Thyroid gland (tissue), 4 donors: Measurements from ENCODE around the gene NUP42. TPM values are rescaled to one million over a fixed set of nuclear protein-coding genes. Genes with fewer than 3 reads are reported as not detected.

ENCODE experiments used
- DNase-seq, 2 donors: peaks; one replicate each; pipeline ENCODE4 v3.0.0-alpha.2; 2019
- H3K27ac ChIP-seq, 3 donors: fragments of 200-600 bp; sonication (generic); 1 replicate in 2 of 3; 2 replicates in 1 of 3; pipeline ENCODE4 v1.5.1; 2016 to 2019; ENCODE audit warnings: mild to moderate bottlenecking in 1 of 3, moderate library complexity in 1 of 3
- H3K27me3 ChIP-seq: fragments of 200-600 bp; sonication (generic); one replicate; pipeline ENCODE4 v1.5.1; 2019
- H3K36me3 ChIP-seq, 2 donors: fragments of 200-600 bp; sonication (generic); one replicate each; pipeline ENCODE4 v1.5.1; 2016 to 2019
- H3K4me1 ChIP-seq, 2 donors: fragments of 200-600 bp; sonication (generic); one replicate each; pipeline ENCODE4 v1.5.1; 2017 to 2019
- H3K4me3 ChIP-seq, 3 donors: fragments of 200-600 bp; sonication (generic); replicated peaks in 1 of 3; 1 replicate in 2 of 3; 2 replicates in 1 of 3; pipeline ENCODE4 v1.5.1; 2016; ENCODE audit warnings: mild to moderate bottlenecking in 1 of 3
- H3K9me3 ChIP-seq: fragments of 200-600 bp; sonication (generic); one replicate; pipeline ENCODE4 v1.5.1; 2017
- CTCF ChIP-seq, 6 experiments: fragments of 200-600 bp in 3 of 6; fragments of 450-650 bp in 3 of 6; sonication (generic) in 3 of 6; IDR thresholded peaks; one replicate each; pipeline ENCODE4 v1.5.1; 2016 to 2019; ENCODE audit warnings: antibody characterized with exemption in 6 of 6, mild to moderate bottlenecking in 2 of 6, inconsistent platforms in 1 of 6, moderate library complexity in 1 of 6
- POLR2A ChIP-seq, 2 donors: fragments of 450-650 bp; IDR thresholded peaks; one replicate each; pipeline ENCODE4 v1.6.1; 2017; ENCODE audit warnings: antibody characterized with exemption in 2 of 2, mild to moderate bottlenecking in 2 of 2, moderate library complexity in 1 of 2
- WGBS, 2 donors: methylation state at CpG; one replicate each; pipeline ENCODE4 v1.1.5; 2017; 5-methylcytosine and 5-hydroxymethylcytosine counted together
- intact Hi-C: fragments of 100-400 bp; cut with DNase I; formaldehyde crosslinking; loops from one replicate; pipeline ENCODE4 v1.15.1; 2023
- total RNA-seq, 4 donors: library from RNA; depleted of rRNA; stranded (reverse); fragments of >200 nt; gene quantifications; one replicate each; pipeline ENCODE4 v1.2.3, GENCODE V29; 2016

The NUP42 gene
- total RNA-seq, 4 donors from 2014 or later, result 34.2 to 55.8 (median 45.4) TPM

- H3K4me3 ChIP-seq, result no peak overlapping the region
- H3K36me3 ChIP-seq, result peaks cover 0 to 6% of the 10 kb centered on the region in 2 donors
- intact Hi-C loops, result no loop called here
- H3K4me1 ChIP-seq, result no peaks in the 10 kb centered on the region
- no peaks in the 10 kb centered on the region for H3K27me3 ChIP-seq
- DNase-seq, result no peak
- no peaks in the 10 kb centered on the region for H3K9me3 ChIP-seq
- no peak for TF ChIP-seq POLR2A (IDR thresholded peaks at IDR 0.05)
- TF ChIP-seq CTCF (IDR thresholded peaks at IDR 0.05), result no peak
- WGBS, 2 donors, result 94 to 95% methylated on average over 2 of the region's 2 CpGs
- H3K27ac ChIP-seq, result no peak overlapping the region
These were observed 23.3 kb upstream of the NUP42 start for GRCh38 chr7:23158546-23158945.

DNA sequence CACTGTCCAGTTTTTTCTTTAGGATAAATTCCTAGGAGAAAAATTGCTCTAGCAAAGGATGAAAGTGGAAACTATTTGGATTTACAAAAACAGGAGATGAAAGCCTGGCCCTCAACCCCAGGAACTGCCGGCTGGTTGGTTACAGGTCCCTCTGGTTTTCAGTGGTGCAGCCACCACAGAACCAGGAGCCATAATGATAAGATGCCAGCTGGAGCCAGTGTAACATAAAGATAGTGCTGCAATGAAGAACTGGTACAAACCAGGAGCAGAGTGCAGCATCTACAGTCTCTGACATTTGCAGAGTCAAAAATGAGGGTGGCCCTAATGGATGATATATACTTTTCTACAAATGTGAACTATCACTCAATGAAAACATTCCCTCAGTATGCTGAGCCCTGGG, 20.4 kb upstream of the NUP42 start:
- intact Hi-C loops, result no loop called here
- 94 to 100% methylated on average over 1 of the region's 1 CpG for WGBS, 2 donors
- TF ChIP-seq POLR2A (IDR thresholded peaks at IDR 0.05) (no peak), CTCF (IDR thresholded peaks at IDR 0.05) (no peak)

GRCh38 chr7:23164846-23165245, 17.0 kb upstream of the NUP42 start:
- intact Hi-C loops, result no loop called here
- Histone ChIP-seq H3K27ac (no peak overlapping the region), H3K9me3 (no peaks in the 10 kb centered on the region), H3K36me3 (no peaks in the 10 kb centered on the region), H3K4me3 (no peak overlapping the region), H3K27me3 (no peaks in the 10 kb centered on the region), H3K4me1 (no peaks in the 10 kb centered on the region)
- DNase-seq, result no peak
- 95 to 100% methylated on average over 3 of the region's 3 CpGs for WGBS, 2 donors
- no peak for TF ChIP-seq CTCF (IDR thresholded peaks at IDR 0.05)
- no peak for TF ChIP-seq POLR2A (IDR thresholded peaks at IDR 0.05)

More for the DNA sequence above, 20.4 kb upstream of the NUP42 start:
- Histone ChIP-seq H3K27ac (no peak overlapping the region), H3K4me1 (no peaks in the 10 kb centered on the region), H3K9me3 (no peaks in the 10 kb centered on the region), H3K36me3 (no peaks in the 10 kb centered on the region), H3K4me3 (no peak overlapping the region), H3K27me3 (no peaks in the 10 kb centered on the region)
- DNase-seq, result no peak

DNA sequence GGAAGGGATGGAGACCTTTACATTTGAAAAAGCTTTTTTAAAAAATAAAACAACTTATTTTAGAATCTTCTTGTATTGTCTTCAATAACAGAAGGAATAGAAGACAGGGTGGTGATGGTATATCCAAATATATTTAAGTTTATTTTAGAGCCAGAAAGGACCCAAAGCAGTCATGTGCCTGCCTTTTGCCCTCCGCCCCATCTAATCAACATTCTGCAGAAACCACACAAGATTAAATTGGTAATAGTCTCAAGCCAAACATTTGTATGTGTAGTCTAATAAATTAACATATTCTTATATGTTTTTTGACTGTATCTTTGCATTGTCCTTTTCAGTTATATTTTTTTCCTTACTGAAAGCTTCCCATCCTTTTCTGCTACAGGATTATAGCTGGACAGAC, 16.5 kb upstream of the NUP42 start:
- DNase-seq, result no peak
- Histone ChIP-seq H3K27me3 (no peaks in the 10 kb centered on the region), H3K4me1 (no peaks in the 10 kb centered on the region), H3K27ac (no peak overlapping the region), H3K4me3 (no peak overlapping the region), H3K36me3 (no peaks in the 10 kb centered on the region), H3K9me3 (no peaks in the 10 kb centered on the region)
- 95 to 96% methylated on average over 1 of the region's 1 CpG for WGBS, 2 donors
- intact Hi-C loops, result no loop called here
- TF ChIP-seq CTCF (IDR thresholded peaks at IDR 0.05) (no peak), POLR2A (IDR thresholded peaks at IDR 0.05) (no peak)

DNA sequence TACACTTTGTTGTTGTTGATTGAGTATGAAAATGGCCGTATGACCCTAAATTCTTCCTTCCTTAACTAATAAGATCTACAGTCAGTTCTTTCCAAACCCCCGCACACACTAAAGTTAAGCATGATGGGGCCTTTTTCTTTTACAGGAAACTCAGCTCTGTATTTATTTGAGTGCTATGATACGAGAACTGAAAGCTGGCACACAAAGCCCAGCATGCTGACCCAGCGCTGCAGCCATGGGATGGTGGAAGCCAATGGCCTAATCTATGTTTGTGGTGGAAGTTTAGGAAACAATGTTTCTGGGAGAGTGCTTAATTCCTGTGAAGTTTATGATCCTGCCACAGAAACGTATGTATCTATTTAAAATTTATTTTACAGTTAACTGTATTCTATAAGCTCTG, 14.2 kb upstream of the NUP42 start:
- intact Hi-C loops, result no loop called here
- no peak overlapping the region for H3K4me3 ChIP-seq
- no peaks in the 10 kb centered on the region for H3K36me3 ChIP-seq
- H3K27me3 ChIP-seq, result no peaks in the 10 kb centered on the region
- H3K27ac ChIP-seq, result no peak overlapping the region
- no peaks in the 10 kb centered on the region for H3K4me1 ChIP-seq
- no peaks in the 10 kb centered on the region for H3K9me3 ChIP-seq
- TF ChIP-seq POLR2A (IDR thresholded peaks at IDR 0.05) (no peak), CTCF (IDR thresholded peaks at IDR 0.05) (no peak)
- WGBS, 2 donors, result 89 to 93% methylated on average over 5 of the region's 5 CpGs
- DNase-seq, result no peak
